GM21447 (cell line): ENCODE measurements around the gene NUDT4B.
"Not testable (repeated sequence)": the region's sequence is repeated elsewhere in the genome, so short reads cannot be mapped to it uniquely, and the experiment has no call there.

Experiments used
- ATAC-seq: cut with Tn5 transposase; IDR thresholded peaks from one replicate; pipeline ENCODE4 v1.9.1; 2021; ENCODE audit not compliant: unreplicated experiment

Gene NUDT4B

GRCh38 chr1:148735538-148735937 is 13.0 kb upstream of the NUDT4B start:
- ATAC-seq: peak; percentile 47

DNA sequence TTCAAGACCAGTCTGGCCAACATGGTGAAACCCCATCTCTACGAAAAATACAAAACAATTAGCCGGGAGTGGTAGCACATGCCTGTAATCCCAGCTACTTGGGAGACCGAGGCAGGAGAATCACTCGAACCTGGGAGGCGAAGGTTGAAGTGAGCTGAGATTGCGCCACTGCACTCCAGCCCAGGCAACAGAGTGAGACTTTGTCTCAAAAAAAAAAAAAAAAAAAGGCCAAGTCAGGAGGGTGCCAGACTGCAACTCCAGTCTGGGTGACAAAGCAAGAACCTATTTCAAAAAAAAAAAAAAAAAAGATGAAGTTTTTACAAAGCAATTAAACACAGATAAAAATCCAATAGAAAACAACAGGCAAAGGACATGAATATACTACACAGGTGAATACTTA is 9.9 kb upstream of the NUDT4B start:
- not testable (repeated sequence) for ATAC-seq

- not testable (repeated sequence) for ATAC-seq
Observed at GRCh38 chr1:148743200-148743599, 5.4 kb upstream of the NUDT4B start.

DNA sequence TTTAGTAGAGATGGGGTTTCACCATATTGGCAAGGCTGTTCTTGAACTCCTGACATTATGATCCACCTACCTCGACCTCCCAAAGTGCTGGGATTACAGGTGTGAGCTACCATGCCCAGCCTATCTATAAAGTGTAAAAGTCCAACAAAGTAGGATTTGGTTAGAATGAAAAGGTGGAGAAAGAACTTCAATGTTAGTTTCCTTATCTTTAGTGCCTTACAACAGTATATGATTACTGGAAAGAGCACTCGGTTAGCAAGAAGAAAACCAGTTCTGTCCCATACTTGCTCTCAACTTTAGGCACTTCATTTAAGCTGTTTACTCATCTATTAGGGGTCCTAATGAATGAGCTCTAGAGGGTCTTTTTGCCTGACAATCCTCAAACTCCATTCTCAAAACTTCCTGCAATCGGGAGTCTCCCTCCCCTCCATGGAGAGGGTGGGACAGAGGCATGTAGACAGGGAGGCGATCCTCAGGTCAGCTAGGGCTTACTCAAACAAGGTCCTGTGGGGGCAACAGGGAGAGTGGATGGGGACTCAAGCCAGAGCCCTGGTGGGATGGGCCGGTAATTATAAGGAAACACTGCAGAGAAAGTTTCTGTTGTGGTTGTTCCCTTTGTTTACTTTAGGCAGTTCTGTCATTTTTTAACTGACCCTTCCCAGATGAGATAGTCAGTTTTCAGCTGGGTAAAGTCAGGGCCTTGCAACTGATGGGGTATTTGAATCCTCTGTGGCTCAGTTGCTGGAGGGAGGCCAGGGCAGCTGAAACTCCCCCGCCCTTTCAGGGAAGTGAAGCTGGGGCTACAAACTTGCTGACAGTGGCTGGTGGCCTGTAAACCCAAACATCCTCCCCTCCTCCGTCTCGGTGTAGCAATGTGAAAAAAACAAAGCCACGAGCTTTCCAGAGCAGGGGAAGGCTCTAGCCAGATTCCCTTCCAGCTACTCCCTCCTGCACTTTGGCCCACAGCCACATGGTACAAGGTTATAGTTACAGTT is 4.6 kb upstream of the NUDT4B start:
- peak; percentile 59 for ATAC-seq

GRCh38 chr1:148749335-148749681 is 734 bp downstream of the NUDT4B start:
- ATAC-seq: peak; percentile 86

GRCh38 chr1:148756231-148756630 is 7.7 kb downstream of the NUDT4B start:
- ATAC-seq: not testable (repeated sequence)

DNA sequence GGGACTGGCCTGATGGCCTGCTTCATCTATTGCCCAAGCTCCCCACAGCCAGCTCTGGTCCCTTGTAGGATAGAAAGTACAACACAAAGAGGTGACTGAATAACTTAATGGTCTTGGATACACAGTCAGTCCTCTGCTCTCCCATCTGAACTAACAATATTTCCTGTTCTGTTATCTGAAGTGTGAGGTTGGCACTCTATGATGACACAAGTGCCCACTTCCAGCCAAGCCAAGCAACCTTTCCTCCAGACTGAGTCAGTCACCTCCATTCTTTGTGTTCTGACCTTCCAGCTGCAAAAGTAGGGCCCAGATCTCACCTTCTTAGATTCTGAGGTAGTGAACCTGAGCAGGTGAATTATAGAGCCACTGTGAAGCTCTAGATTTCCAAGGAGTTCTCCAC is 8.9 kb downstream of the NUDT4B start:
- not testable (repeated sequence) for ATAC-seq

GRCh38 chr1:148758412-148758811 is 9.8 kb downstream of the NUDT4B start:
- peak; percentile 98 for ATAC-seq

DNA sequence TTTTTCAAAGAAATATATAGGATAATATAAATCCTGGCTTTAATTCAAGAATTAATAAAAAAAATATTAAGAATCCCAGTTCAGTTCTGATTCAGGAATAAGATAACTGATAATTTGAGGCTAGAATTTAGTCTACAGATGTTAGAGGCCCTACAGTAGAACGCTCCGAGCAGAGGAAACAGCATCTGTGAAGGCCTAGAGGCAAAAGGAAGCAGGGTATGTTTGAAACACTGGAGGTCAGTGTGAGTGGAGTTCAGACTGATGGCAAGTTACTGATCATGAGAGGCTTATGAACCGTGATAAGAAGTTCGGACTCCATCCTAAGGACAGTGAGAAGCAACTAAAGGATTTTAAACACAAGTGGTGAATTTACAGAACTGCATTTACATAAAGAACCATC is 10.4 kb downstream of the NUDT4B start:
- ATAC-seq: not testable (repeated sequence)

- not testable (repeated sequence) for ATAC-seq
Observed at GRCh38 chr1:148759749-148760148, 11.2 kb downstream of the NUDT4B start.

DNA sequence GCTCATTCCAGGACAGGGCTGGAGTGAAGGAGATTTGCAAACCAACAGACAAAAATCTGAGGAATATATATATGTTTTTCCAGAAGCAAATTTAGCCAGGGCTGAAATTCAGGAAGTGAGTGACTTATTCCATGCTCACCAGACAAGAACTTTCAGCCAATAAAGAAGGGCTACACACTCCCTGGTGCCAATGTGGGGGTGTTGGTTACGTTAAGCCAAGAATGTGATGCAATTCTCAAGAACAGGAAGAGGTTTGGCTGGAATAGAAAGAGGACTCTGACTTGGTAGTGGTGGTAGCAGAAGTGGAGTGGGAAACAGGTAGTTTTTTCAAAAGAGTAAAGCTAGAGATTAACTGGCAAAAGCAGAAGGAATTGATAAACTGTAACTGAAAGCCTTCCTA is 11.6 kb downstream of the NUDT4B start:
- ATAC-seq: not testable (repeated sequence)

- not testable (repeated sequence) for ATAC-seq
Observed at GRCh38 chr1:148761360-148761759, 12.8 kb downstream of the NUDT4B start.

DNA sequence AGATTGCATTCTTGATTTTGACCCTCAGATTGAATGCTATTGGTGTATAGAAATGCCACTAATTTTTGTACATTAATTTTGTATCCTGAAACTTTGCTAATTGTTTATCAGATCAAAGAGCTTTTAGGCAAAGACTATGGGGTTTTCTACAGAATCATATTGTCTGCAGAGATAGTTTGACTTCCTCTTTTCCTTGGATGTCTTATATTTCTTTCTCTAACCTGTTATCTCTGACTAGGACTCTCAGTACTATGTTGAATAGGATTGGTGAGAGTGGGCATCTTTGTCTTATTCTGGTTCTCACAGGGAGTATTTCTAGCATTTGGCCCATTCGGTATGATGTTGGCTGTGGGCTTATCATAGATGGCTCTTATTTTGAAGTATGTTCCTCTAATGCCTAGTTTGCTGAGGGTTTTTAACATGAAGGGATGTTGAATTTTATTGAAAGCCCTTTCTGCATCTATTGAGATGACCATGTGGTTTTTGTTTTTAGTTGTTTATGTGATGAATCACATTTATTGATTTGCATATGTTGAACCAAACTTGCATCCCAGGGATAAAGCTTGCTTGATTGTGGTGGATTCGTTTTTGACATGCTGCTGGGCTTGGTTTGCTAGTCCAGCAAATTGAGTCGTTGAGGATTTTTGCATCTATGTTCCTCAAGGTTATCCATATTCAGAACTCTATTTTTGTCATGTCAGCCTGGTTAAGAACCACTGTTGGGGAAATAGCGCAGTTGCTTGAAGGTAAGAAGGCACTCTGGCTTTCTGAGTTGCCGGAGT is 16.9 kb downstream of the NUDT4B start:
- not testable (repeated sequence) for ATAC-seq

GRCh38 chr1:148768541-148768940 is 20.0 kb downstream of the NUDT4B start:
- ATAC-seq: not testable (repeated sequence)

GRCh38 chr1:148769495-148769894 is 20.9 kb downstream of the NUDT4B start:
- ATAC-seq: not testable (repeated sequence)

DNA sequence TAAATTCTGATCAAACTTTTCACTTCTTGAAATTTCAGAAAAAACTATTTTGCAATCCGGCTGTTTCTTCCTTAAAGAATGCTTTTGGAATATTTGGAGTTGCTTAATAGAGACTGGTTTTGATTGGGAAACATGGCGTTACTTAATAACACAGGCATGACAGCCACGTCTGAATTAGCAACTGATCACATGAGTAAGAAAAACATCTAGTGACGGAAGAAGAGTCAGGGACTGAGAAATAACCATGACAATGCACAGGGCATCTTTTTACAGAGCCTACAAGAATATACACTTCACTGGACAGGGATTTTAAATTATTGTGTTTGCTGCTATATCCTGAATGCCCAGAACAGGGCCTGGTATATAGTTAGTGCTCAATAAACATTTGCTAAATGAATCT is 25.1 kb downstream of the NUDT4B start:
- not testable (repeated sequence) for ATAC-seq

DNA sequence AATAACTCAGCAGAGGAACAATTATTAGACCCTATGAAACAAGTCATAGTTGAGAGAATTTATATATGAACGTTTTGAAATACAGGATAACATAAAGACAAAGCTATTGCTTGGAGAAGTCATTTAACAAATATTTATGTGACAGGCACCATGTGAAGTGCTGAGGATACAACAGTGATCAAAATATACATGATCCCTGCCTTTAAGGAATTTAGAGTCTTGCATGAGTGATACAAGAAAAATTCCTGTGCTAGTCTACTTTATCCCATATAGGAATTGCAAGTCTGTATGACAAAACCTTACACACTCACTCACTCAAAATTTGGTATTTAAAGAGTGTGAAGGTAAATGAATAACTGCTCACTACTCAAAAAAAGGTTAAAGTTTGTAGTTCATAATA is 25.5 kb downstream of the NUDT4B start:
- ATAC-seq: not testable (repeated sequence)

- ATAC-seq: not testable (repeated sequence)
Observed at GRCh38 chr1:148775263-148775662, 26.7 kb downstream of the NUDT4B start.

DNA sequence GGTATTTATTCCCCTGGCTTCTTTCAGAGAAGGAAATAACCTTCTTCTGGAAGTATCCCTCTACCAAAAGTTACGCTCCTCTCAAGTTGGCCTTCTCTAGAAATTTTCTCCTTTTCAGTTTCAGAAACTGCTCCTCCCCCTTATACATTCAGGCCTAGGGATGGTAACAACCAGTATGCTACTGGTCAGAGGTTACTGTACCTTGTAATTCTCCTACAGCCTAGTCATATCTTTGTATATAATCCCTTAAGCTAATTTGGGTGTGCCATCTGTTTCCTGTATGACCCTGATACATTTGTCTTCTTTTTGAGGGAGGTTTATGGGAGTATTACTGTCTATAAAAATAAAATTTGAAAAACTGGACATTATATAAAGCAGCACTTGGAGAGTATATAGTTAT is 29.1 kb downstream of the NUDT4B start:
- ATAC-seq: not testable (repeated sequence)

GRCh38 chr1:148780404-148780803 is 31.8 kb downstream of the NUDT4B start:
- not testable (repeated sequence) for ATAC-seq

DNA sequence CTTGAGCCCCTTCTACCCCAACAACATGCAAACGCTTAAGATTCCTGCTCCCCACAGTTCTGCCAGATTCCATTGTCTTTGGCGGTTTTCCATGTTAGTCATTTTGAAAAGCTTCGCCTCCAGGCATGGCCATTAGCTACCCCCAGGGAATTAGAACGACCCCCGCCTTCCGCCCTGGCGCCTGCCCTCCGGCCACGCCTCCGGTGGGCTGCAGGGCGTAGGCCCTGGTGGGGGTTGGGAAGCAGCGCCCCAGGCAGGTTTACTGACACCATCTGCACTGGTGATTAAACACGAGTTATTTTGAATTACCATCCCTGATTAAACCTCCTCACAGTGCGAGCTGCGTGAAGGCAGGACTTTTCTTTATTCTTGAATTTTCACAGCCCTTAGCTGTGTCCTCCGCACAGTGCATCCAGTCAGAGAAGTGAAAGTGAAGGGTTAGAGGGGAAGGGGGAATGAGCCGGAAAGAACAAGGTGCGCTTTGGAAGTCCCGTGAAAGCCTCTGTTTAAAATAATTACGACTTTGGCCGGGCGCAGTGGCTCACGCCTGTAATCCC is 43.0 kb downstream of the NUDT4B start:
- ATAC-seq: not testable (repeated sequence)
